Stomach (tissue), 9 donors: Measurements from ENCODE around the gene SLC4A11. TPM values are rescaled to one million over a fixed set of nuclear protein-coding genes. Genes with fewer than 3 reads are reported as not detected.

ENCODE experiments used
- DNase-seq, 2 donors: peaks; one replicate each; pipeline versions ENCODE4 v3.0.0 to v3.0.0-alpha.2; 2013 to 2019
- H3K27ac ChIP-seq, 5 donors: fragments of 200-600 bp in 4 of 5; sonication (generic) in 4 of 5; one replicate each; pipeline ENCODE4 v1.5.1; 2013 to 2019; ENCODE audit warnings: mild to moderate bottlenecking in 1 of 5, moderate library complexity in 1 of 5
- H3K27me3 ChIP-seq, 3 donors: fragments of 200-600 bp; sonication (generic); one replicate each; pipeline ENCODE4 v1.5.1; 2017 to 2019; ENCODE audit warnings: mixed run types in 1 of 3
- H3K36me3 ChIP-seq, 4 donors: fragments of 200-600 bp; sonication (generic); 1 replicate in 3 of 4; 2 replicates in 1 of 4; pipeline ENCODE4 v1.5.1; 2016 to 2019
- H3K4me1 ChIP-seq, 4 donors: fragments of 200-600 bp; sonication (generic); one replicate each; pipeline ENCODE4 v1.5.1; 2016 to 2019
- H3K4me3 ChIP-seq, 4 donors: fragments of 200-600 bp; sonication (generic) in 3 of 4; one replicate each; pipeline ENCODE4 v1.5.1; 2016 to 2019; ENCODE audit warnings: mild to moderate bottlenecking in 1 of 4
- H3K9me3 ChIP-seq, 4 donors: fragments of 200-600 bp; sonication (generic); one replicate each; pipeline ENCODE4 v1.5.1; 2016 to 2019
- CTCF ChIP-seq, 7 experiments: fragments of 450-650 bp in 4 of 7; fragments of 200-600 bp in 3 of 7; sonication (generic) in 3 of 7; IDR thresholded peaks; one replicate each; pipeline ENCODE4 v1.5.1; 2016 to 2019; ENCODE audit warnings: antibody characterized with exemption in 7 of 7, control low read depth in 2 of 7, mild to moderate bottlenecking in 1 of 7
- EP300 ChIP-seq: sonication (generic); formaldehyde crosslinking; IDR thresholded peaks from one replicate; pipeline ENCODE4 v1.6.1; 2017; ENCODE audit warnings: antibody characterized with exemption
- POLR2A ChIP-seq, 4 donors: fragments of 450-650 bp; IDR thresholded peaks; one replicate each; pipeline ENCODE4 v1.6.1; 2016; ENCODE audit warnings: antibody characterized with exemption in 4 of 4, control low read depth in 2 of 4, mild to moderate bottlenecking in 1 of 4, moderate library complexity in 1 of 4
- POLR2AphosphoS5 ChIP-seq, 3 donors: sonication (generic); formaldehyde crosslinking; IDR thresholded peaks; one replicate each; pipeline ENCODE4 v1.6.1; 2016; ENCODE audit warnings: antibody characterized with exemption in 3 of 3
- WGBS, 5 donors: extraction: QIAGEN DNeasy Blood & Tissue Kit in 3 of 5; methylation state at CpG; one replicate each; pipeline versions ENCODE4 v1.1.5 to v1.1.7; 2013 to 2018; 5-methylcytosine and 5-hydroxymethylcytosine counted together
- intact Hi-C: fragments of 100-400 bp; cut with DNase I; formaldehyde crosslinking; loops from one replicate; pipeline ENCODE4 v1.15.1; 2023; ENCODE audit warnings: low total_unique reads
- polyA plus RNA-seq, 3 donors: library from polyadenylated mRNA; stranded (reverse); fragments of 200-250 nt; gene quantifications; one replicate each; pipeline ENCODE4 v1.2.3, GENCODE V29; 2013
- total RNA-seq, 5 donors: library from RNA; depleted of rRNA; stranded (reverse); fragments of >200 nt; gene quantifications; one replicate each; pipeline versions ENCODE4 v1.1.0 to v1.2.3, GENCODE V29; 2014 to 2016
- donor health status: healthy with polysubstance abuse.
- donor health status: Bipolar disorder and iron deficiency.
- donor health status: healthy.

The SLC4A11 gene
- total and polyA plus RNA-seq, 8 donors, result 0.37 to 22.3 (median 5.8) TPM; not detected in 1

- WGBS, 5 donors, result 85 to 91% (median 89%) methylated on average over 25 to 32 of the region's 32 CpGs
- DNase-seq, result no peak
- no peak for TF ChIP-seq CTCF (IDR thresholded peaks at IDR 0.05)
- TF ChIP-seq POLR2A (IDR thresholded peaks at IDR 0.05), result no peak
- TF ChIP-seq EP300, result no peak
- TF ChIP-seq POLR2AphosphoS5 (IDR thresholded peaks at IDR 0.05), result no peak
- Histone ChIP-seq H3K36me3 (no peaks in the 10 kb centered on the region), H3K27me3 (peaks cover 0 to 42% (median 20%) of the 10 kb centered on the region in 3 donors), H3K27ac (no peak overlapping the region), H3K4me1 (peaks cover 8 to 12% (median 9%) of the 10 kb centered on the region in 4 donors), H3K9me3 (no peaks in the 10 kb centered on the region), H3K4me3 (no peak overlapping the region)
- intact Hi-C loops, result no loop called here
Measured at GRCh38 chr20:3233131-3233990, 5.6 kb downstream of the SLC4A11 start.

GRCh38 chr20:3231889-3232588 lies 7.0 kb downstream of the SLC4A11 start:
- Histone ChIP-seq H3K4me3 (no peak overlapping the region), H3K4me1 (no peaks in the 10 kb centered on the region), H3K27me3 (peaks cover 0 to 29% (median 7%) of the 10 kb centered on the region in 3 donors), H3K9me3 (no peaks in the 10 kb centered on the region), H3K27ac (no peak overlapping the region), H3K36me3 (peaks cover 0 to 2% (median under 1%) of the 10 kb centered on the region in 4 donors)
- intact Hi-C loops, result no loop called here
- WGBS, 5 donors, result 86 to 93% (median 90%) methylated on average over 15 of the region's 15 CpGs
- no peak for DNase-seq
- no peak for TF ChIP-seq CTCF (IDR thresholded peaks at IDR 0.05)

- H3K4me1 ChIP-seq, result no peaks in the 10 kb centered on the region
- no peak overlapping the region for H3K27ac ChIP-seq
- H3K27me3 ChIP-seq, result peaks cover 0 to 19% (median 0%) of the 10 kb centered on the region in 3 donors
- H3K4me3 ChIP-seq, result no peak overlapping the region
- no peak for DNase-seq
- intact Hi-C loops, result no loop called here
- no peak for TF ChIP-seq POLR2A (IDR thresholded peaks at IDR 0.05)
- TF ChIP-seq CTCF (IDR thresholded peaks at IDR 0.05), result no peak
- TF ChIP-seq POLR2AphosphoS5 (IDR thresholded peaks at IDR 0.05), result no peak
- no peak for TF ChIP-seq EP300
- H3K9me3 ChIP-seq, result no peaks in the 10 kb centered on the region
- 90 to 96% (median 94%) methylated on average over 21 of the region's 21 CpGs for WGBS, 5 donors
- H3K36me3 ChIP-seq, result peaks cover 0 to 7% (median 5%) of the 10 kb centered on the region in 4 donors
Measured at GRCh38 chr20:3231116-3231515, 7.9 kb downstream of the SLC4A11 start.

- Histone ChIP-seq H3K27me3 (peaks cover 0 to 6% (median 0%) of the 10 kb centered on the region in 3 donors), H3K36me3 (peaks cover 3 to 10% (median 5%) of the 10 kb centered on the region in 4 donors), H3K9me3 (no peaks in the 10 kb centered on the region), H3K4me3 (no peak overlapping the region), H3K27ac (no peak overlapping the region), H3K4me1 (peaks cover 0 to 7% (median 2%) of the 10 kb centered on the region in 4 donors)
- DNase-seq, result no peak
- 86 to 95% (median 93%) methylated on average over 10 to 14 of the region's 14 CpGs for WGBS, 5 donors
- TF ChIP-seq POLR2A (IDR thresholded peaks at IDR 0.05) (no peak), POLR2AphosphoS5 (IDR thresholded peaks at IDR 0.05) (no peak), CTCF (IDR thresholded peaks at IDR 0.05) (no peak), EP300 (no peak)
- intact Hi-C loops, result no loop called here
Measured at GRCh38 chr20:3229798-3230197, 9.2 kb downstream of the SLC4A11 start.
